HG03342 (cell line): ENCODE measurements around the gene LEPR.
A peak's percentile ranks its signal among the peaks of the same experiment; 100 is the strongest.
"Not testable (repeated sequence)": the region's sequence is repeated elsewhere in the genome, so short reads cannot be mapped to it uniquely, and the experiment has no call there.

Experiments used
- ATAC-seq: cut with Tn5 transposase; IDR thresholded peaks from one replicate; pipeline ENCODE4 v1.9.1; 2021; ENCODE audit warnings: mild to moderate bottlenecking, moderate library complexity; ENCODE audit not compliant: unreplicated experiment

LEPR gene

DNA sequence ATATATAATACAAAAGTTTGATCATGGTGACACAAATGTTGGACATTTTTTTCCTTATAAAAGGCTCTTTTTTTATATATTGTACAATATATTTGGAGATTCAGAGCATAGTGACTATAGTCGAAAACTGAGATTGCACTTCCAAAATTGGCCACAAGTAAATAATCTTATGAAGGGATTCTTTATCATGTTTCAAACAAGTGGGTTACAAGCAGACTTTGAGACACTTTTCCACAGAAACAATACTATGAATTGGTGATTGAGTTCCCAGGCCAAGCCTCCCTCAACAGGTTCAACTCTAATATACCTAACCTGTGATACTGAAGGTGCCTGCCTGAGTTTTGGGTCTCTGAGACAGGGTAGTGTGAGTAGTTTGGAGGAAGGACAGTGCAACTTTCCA is 13.8 kb downstream of the LEPR start:
- ATAC-seq: no peak

DNA sequence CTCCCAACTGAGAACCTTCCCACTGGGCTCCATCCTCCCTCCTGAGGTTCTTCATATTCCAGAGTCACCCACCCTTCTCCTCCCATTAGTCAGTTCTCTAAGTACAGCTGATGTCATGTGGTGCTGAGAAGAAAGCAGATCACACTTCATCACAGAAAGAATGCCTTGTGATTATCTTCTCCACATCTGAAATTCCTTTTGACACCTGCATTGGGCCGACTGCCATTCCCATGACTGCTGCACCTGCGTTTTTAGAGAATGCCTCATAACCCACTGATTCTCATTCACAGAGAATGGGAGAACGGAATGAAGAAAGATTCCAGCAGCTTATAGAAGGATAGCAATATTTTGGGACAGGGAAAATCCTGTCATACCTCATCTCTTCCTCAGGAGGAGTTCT is 14.3 kb downstream of the LEPR start:
- no peak for ATAC-seq

DNA sequence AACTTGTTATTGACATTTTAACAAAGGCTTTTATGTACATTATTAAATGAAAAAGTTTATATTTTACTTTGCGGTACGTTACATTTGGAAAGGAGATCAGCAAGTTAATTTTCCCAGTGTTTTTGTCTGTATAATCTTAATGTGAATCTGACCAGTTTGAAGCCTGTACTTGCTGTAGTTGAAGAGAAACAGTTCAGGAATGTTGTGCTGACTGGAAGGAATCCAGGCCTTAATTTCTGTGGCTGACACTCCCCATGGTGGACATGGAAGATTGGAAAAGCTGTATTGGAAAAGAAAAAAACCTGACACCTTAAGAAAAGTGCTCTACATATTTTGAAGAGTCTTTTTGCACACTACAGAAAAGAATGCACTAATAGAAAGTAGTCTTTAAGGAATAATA is 15.5 kb downstream of the LEPR start:
- no peak for ATAC-seq

DNA sequence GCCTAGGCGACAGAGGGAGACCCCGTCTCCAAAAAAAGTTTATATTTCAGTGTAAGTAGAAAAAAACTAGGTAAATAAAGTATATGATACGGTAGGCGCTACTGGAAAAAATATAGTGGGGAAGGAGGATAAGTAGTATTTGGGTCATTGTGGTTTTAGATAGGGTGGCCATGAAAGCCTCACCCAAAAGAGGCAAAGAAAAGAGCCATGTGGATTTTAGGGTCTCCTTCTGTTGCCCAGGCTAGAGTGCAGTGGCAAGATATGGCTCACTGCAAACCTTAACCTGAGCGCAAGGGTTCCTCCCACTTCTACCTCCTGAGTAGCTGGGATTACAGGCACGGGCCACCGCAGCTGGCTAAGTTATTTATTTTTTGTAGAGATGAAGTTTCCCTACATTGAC is 17.1 kb downstream of the LEPR start:
- no peak for ATAC-seq

DNA sequence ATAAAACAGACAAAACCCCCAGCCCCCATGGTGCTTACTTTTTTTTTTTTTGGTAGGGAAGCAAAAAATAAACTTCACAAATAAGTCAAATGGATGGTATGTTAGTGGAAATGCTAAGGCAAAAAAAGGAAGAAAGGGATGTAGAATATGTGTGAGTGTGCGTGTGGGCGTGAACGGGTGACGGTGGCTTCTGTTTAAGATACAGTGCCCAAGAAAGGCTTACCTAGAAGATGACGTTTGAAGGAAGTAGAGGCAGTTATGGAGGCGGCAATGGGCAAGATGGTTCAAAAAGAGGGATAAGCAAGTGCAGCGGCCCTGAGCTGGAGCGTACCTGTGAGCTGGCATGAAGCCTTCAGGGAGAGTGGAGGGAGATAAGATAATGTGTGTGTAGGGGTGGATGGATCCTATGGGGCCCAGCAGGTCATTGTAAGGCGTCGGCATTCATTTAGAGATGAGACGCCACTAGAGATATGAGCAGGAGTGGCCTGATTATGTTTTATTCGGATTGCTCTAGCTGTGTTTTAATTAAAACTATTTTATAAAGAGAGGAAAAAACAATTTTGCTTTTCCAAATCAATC is 19.9 kb downstream of the LEPR start:
- no peak for ATAC-seq

DNA sequence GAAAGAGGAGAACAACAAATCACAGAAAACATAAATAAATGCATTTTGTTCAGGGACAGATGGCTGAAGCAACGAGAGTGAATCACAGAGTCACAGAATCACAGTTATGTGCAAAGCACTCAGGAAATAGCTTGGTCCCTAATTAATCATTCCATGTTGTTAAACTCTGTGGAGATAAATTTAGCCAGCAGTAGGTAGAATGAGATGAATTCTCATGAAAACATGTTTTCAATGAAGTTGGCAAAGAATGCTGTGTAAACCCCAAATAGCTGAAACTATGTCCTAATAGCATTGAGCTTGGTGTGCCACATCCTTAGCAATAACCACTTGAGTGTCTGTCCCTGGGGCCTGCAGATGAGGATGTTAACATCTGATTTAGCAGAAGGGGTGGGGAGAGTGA is 20.4 kb downstream of the LEPR start:
- no peak for ATAC-seq

DNA sequence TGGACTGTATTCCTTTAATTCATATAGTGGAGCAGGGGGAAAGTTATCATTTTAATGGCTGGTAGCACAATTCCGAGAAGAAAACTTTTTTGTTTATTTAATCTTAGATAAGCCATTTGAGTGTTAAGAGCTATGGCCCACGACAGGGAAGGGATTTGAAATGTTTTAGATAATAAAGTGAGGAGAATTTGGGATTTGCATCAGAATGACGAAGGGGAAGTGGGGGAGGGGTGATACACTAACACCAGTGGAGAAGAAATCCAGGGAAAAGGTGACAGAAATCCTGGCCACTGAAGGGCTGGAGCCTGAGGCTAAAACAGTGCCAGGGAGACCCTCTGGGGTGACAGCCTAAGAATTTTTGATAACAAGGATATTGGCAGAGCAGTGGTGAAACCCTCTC is 21.0 kb downstream of the LEPR start:
- no peak for ATAC-seq

DNA sequence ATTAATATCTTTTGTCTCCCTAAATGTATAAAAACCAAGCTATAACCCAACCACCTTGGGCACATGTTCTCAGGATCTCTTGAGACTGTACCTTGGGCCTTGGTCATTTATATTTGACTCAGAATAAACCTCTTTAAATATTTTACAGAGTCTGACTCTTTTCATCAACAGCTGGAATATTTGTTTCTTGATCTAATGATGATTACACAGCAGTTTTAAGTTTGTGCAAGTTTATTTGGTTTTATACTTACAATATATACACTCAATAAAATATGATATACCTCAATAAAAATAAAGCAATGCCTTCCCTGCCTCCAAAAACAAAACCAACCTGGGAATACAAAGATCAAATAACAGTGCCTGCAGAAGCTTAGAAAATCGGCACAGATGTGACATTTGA is 22.0 kb downstream of the LEPR start:
- no peak for ATAC-seq

DNA sequence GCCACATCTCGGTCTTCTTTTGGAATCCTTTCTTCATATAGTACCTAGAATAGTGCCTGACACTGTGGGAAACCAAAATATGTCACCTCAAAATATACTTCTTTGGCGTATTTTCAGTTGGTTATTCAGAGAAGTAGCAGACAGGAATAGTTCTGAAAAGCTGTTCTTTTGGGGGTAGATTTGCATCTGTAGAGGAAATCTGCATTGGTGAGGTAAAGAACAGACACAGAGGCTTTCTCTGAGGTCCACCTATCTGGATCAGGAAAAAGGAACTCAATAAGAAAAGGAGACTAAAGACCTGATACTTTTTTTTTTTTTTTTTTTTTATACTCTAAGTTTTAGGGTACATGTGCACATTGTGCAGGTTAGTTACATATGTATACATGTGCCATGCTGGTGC is 23.2 kb downstream of the LEPR start:
- ATAC-seq: no peak

DNA sequence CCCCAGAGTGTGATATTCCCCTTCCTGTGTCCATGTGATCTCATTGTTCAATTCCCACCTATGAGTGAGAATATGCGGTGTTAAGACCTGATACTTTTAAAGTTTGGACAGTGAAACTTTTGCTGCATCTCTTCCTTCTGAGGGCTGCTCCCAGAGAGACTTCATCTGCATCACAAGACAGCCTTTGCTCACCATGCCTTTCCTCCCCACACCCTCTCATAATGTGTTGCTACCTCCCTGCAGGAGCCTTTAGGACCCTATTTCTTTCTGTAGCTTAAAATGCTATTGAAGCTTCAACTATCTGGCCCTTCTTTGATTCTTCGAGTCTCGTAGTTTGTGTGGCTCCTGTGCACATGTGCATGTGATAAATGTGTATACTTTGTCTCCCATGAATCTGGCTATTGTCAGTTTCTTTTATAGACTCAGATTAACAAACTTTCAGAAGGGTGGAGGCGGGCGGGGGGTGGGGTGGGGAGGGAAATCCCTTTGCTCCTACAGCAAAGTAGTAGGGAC is 23.7 kb downstream of the LEPR start:
- ATAC-seq: no peak

DNA sequence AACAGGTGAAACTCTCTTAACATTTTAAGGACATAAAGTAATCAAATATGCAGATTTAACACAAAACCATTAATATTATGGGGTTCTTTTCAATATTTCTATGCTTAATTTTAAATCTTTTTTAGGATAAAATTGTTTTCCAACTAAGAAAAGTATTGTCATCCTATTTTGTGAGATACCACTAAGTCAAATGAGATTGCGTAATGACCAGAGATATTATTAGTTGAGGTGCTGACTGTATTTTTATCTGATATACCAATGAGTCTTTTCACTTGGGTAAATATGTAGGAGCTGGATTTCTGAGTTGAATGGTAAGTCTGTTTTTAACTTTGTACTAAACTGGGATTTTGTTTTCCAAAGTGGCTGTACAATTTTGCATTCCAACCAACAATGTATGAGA is 25.4 kb downstream of the LEPR start:
- ATAC-seq: no peak

DNA sequence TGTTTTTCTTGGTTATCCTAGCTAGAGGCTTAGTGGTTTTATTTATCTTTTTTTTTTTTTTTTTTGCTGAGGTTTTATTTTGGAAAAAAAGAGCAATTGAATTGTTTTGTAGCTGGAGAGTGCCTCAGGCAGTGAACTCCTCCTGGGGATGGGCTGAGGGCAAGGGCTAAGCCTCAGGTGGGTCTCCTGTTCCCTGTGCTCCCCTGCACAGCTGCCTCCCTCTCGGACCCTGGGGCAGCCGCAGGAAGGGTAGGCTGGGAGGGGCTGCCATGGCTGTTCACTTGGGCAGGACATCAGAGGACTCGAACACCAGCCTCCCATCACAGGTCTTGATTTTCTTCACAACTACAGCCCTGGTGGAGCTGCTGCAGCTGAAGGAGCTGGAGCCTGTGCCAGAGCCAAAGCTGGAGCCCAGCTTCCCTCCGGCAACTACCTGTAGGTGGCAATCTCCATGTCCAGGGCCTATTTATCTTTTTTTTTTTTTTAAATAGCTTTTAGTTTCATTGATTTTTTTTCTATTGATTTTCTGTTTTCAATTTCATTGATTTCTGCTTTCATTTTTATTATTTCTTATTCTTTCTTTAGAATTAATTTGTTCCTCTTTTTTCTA is 28.9 kb downstream of the LEPR start:
- no peak for ATAC-seq

DNA sequence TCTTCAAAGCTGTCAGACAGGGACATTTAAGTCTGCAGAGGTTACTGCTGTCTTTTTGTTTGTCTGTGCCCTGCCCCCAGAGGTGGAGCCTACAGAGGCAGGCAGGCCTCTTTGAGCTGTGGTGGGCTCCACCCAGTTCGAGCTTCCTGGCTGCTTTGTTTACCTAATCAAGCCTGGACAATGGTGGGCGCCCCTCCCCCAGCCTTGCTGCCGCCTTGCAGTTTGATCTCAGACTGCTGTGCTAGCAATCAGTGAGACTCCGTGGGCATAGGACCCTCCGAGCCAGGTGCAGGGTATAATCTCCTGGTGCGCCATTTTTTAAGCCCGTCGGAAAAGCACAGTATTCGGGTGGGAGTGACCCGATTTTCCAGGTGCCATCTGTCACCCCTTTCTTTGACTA is 35.2 kb downstream of the LEPR start:
- not testable (repeated sequence) for ATAC-seq

DNA sequence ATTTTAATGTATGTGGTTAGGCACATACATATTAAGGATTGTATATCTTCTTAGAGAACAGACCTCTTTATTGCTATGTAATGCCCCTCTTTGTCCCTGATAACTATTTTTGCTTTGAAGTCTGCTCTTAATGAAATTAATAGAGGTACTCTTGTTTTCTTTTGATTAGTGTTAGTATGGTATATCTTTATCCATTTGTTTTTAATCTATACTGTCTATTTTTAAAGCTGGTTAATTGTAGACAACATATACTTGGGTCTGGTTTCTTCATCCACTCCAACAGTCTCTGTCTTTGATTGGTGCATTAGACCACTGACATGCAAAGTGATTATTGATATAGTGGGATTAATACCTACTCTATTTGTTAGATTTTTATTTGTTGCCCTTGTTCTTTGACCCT is 36.0 kb downstream of the LEPR start:
- no peak for ATAC-seq

DNA sequence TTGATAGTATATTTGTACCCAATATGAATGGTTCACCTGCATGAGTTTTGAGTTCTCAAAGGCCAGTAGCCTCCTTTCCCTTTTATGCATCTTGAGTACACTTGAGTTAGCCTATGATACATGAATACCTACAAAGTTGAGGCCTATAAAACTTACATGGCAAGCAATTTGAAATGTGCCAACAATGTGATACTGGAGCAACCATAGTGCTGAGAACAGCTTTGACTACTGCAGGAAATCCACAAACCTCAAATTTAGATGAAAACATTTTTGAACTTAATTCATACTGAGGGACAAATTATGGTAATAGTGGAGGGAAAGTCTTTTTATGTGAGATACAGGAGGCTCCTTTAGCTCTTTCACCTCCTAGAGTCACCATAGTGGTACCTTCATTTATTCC is 37.4 kb downstream of the LEPR start:
- no peak for ATAC-seq

DNA sequence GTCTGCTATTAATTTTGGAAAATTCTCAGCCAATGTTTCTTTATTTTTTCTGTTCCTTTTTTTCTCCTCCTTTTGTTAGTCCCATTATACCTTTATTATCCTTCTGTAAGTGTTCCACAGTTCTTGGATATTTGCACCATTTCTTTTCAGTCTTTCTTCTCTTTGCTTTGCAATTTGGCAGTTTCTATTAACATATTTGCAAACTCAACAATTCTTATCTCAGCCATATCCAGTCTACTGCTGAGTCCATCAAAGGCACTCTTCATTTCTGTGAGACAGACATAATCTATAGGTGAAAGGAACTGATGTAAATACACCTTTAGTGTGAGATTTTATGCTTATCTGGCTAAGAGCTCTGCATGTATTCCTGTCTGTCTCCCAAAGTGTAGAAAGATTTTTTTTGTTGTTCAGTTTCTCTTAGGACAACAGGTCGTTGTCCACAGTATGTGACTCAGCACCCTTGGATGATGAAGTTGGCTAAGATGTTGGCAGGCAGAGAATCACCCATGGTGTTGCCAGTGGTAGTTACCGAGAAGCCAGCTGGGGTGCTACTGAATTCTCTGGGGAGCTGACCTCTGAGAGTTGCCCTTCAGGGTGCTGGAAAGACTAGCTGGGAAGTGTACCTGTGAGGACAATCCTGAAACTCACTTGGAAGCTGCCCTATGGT is 38.4 kb downstream of the LEPR start:
- peak; percentile 24 for ATAC-seq

DNA sequence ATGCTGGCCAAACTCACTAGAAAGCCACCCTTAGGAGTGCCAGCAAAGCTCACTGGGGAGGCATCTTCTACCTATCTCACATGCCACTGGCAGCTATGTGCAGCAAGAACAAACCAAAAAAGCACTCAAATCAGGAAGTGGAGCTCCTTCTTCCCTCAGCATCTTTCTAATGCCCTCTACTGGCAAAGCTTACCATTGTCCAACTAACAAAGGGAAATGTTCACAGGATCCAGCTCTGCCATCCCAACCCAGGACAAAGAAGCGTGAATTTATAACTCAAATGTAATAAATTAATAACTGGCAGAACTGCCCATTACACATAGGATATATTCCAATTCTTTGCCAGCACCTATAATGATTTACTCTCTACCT is 38.9 kb downstream of the LEPR start:
- peak; percentile 86 for ATAC-seq

DNA sequence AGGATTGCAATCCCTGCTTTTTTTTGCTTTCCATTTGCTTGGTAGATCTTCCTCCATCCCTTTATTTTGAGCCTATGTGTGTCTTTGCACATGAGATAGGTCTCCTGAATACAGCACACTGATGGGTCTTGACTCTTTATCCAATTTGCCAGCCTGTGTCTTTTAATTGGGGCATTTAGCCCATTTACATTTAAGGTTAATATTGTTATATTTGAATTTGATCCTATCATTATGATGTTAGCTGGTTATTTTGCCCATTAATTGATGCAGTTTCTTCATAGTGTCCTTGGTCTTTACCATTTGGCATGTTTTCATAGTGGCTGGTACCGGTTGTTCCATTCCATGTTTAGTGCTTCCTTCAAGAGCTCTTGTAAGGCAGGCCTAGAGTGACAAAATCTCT is 45.4 kb downstream of the LEPR start:
- ATAC-seq: not testable (repeated sequence)

DNA sequence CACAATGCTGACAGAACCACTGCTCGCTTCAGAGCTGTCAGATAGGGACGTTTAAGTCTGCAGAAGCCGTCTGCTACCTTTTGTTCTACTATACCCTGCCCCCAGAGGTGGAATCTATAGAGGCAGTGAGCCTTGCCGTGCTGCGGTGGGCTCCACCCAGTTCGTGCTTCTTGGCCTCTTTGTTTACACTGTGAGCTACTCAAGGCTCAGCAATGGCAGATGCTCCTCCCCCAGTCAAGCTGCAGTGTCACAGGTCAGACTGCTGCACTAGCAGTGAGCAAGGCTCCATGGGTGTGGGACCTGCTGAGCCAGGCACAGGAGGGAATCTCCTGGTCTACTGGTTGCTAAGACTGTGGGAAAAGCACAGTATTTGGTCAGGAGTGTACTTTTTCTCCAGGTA is 47.1 kb downstream of the LEPR start:
- ATAC-seq: no peak

DNA sequence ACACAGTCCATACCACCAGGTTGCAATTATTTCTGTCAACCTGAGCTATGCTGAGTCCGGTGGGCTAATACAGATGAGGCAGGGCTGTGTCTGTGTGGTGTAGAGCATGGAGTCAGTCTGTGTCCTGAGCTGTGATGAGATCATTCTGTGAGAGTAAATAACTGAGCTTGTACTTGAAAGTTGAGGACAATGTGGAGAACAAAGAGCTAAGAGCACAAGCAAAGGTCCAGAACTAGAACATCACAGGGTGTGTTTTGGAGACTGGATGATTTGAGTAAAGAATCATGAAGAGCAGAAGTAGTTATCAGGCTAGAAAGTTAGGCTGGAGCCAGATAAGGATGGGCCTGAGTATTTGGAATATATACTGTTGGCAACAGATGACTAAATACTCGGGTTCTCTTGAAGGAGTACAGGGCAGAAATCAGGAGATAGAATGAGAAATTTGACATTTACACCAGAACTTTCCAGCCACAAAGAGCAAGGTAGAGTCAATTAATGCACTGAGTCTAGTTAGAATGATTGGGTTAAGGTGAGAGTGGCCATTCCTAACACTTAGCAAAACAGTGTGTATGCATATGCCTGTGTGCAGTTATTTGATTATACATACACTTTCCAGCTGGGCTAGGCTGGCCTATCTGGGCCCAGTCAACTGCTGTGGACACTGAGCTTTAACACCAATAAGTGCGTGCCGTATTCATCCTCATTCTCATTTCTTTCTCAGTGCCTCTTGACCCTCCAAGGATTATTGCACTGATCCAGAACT is 48.8 kb downstream of the LEPR start:
- no peak for ATAC-seq

DNA sequence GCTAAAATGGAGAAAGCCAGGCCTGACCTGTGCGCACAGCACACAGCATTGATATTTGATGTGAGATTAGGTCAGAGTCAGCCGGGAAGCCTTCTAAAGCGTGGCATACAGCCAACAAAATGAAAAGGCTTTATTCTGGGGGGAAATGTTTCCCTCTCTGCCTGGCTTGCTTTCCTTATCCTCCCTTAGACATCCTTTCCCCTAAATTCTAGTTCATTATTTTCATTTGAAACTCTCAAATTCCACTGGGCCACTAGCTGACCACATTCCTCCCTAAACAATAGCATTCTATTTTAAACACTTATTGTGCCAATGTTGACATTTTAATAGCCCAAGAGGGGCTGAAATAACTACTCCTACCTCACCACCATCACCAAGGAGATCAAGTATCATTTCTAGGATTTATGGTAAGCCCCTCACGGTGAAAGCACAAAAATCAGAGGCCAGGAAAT is 49.4 kb downstream of the LEPR start:
- no peak for ATAC-seq
